HCT116 (cell line): ENCODE results near the gene FARP1.

Experiments
- CEBPB ChIP-seq: IDR thresholded peaks from 2 replicates; pipeline ENCODE4 v1.6.1; 2012; ENCODE audit warnings: low read depth
- ELF1 ChIP-seq: IDR thresholded peaks from 2 replicates; pipeline ENCODE4 v1.6.1; 2012; ENCODE audit warnings: low read depth, borderline replicate concordance
- JUND ChIP-seq: IDR thresholded peaks from 2 replicates; pipeline ENCODE4 v1.6.1; 2012
- POLR2A ChIP-seq: IDR thresholded peaks from 2 replicates; pipeline ENCODE4 v1.7.0; 2011; ENCODE audit warnings: borderline replicate concordance; ENCODE audit not compliant: insufficient read depth, insufficient read length; ENCODE audit errors: extremely low read depth
- POLR2AphosphoS5 ChIP-seq: IDR thresholded peaks from 2 replicates; pipeline ENCODE4 v1.6.1; 2011; ENCODE audit warnings: mild to moderate bottlenecking, low read depth, low read length, moderate library complexity
- RAD21 ChIP-seq: IDR thresholded peaks from 2 replicates; pipeline ENCODE4 v1.6.1; 2012; ENCODE audit warnings: low read depth, mild to moderate bottlenecking
- YY1 ChIP-seq: IDR thresholded peaks from 2 replicates; pipeline ENCODE4 v1.6.1; 2011; ENCODE audit warnings: low read length, low read depth, moderate library complexity, mild to moderate bottlenecking; ENCODE audit not compliant: insufficient replicate concordance; ENCODE audit errors: extremely low read depth
- ZNF274 ChIP-seq: fragments of 200-500 bp; sonication (Bioruptor generic); IDR thresholded peaks from 2 replicates; pipeline ENCODE4 v1.6.1; 2014; ENCODE audit warnings: mild to moderate bottlenecking, low read depth, low read length, inconsistent platforms
- TF ChIP-seq, protein P1 (sequence below), 3 experiments: fragments of 200-600 bp in 1 of 3; sonication (generic) in 1 of 3; IDR thresholded peaks in 2 of 3; conservative IDR thresholded peaks in 1 of 3; 2 replicates each; pipeline ENCODE4 v1.5.1; 2012 to 2017; ENCODE audit warnings: low read depth in 2 of 3, low read length in 2 of 3, antibody characterized with exemption in 1 of 3, borderline replicate concordance in 1 of 3, control low read depth in 1 of 3, mild to moderate bottlenecking in 1 of 3, mixed read lengths in 1 of 3, mixed run types in 1 of 3, moderate library complexity in 1 of 3; ENCODE audit not compliant: insufficient read depth in 1 of 3
- TF ChIP-seq, protein P2 (sequence below): IDR thresholded peaks from 2 replicates; pipeline ENCODE4 v1.6.1; 2012; ENCODE audit warnings: low read depth
- TF ChIP-seq, protein P3 (sequence below): IDR thresholded peaks from 2 replicates; pipeline ENCODE4 v1.6.1; 2012

DNA sequence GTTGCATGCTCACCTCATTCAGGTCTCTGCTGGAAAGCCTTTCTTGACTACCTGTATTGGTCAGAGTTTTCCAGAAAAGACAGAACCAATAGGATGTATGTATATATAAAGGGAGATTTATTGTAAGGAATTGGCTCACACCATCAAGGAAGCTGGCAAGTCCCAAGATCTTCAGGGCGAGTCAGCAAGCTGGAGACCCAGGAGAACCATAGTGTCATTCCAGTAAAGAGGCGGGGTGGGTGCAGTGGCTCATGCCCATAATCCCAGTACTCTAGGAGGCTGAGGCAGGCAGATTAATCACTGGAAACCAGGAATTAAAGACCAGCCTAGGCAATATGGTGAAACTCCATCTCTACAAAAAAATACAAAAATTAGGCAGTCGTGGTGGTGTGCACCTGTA, 30.4 kb upstream of the FARP1 start:
- TF ChIP-seq CEBPB, result no peak
- no peak for TF ChIP-seq POLR2AphosphoS5
- TF ChIP-seq, protein P1, sequence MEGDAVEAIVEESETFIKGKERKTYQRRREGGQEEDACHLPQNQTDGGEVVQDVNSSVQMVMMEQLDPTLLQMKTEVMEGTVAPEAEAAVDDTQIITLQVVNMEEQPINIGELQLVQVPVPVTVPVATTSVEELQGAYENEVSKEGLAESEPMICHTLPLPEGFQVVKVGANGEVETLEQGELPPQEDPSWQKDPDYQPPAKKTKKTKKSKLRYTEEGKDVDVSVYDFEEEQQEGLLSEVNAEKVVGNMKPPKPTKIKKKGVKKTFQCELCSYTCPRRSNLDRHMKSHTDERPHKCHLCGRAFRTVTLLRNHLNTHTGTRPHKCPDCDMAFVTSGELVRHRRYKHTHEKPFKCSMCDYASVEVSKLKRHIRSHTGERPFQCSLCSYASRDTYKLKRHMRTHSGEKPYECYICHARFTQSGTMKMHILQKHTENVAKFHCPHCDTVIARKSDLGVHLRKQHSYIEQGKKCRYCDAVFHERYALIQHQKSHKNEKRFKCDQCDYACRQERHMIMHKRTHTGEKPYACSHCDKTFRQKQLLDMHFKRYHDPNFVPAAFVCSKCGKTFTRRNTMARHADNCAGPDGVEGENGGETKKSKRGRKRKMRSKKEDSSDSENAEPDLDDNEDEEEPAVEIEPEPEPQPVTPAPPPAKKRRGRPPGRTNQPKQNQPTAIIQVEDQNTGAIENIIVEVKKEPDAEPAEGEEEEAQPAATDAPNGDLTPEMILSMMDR (IDR thresholded peaks at IDR 0.05 in 2 of 3, conservative IDR thresholded peaks at IDR 0.05 in 1 of 3; ENCODE audit: borderline replicate concordance in 1 of 3, insufficient read depth in 1 of 3, low read depth in 2 of 3, low read length in 2 of 3), result no peak
- TF ChIP-seq ZNF274, result no peak
- TF ChIP-seq YY1, result no peak
- TF ChIP-seq JUND, result no peak
- TF ChIP-seq RAD21, result no peak
- TF ChIP-seq POLR2A, result no peak
- no peak for TF ChIP-seq ELF1
- TF ChIP-seq, protein P2, sequence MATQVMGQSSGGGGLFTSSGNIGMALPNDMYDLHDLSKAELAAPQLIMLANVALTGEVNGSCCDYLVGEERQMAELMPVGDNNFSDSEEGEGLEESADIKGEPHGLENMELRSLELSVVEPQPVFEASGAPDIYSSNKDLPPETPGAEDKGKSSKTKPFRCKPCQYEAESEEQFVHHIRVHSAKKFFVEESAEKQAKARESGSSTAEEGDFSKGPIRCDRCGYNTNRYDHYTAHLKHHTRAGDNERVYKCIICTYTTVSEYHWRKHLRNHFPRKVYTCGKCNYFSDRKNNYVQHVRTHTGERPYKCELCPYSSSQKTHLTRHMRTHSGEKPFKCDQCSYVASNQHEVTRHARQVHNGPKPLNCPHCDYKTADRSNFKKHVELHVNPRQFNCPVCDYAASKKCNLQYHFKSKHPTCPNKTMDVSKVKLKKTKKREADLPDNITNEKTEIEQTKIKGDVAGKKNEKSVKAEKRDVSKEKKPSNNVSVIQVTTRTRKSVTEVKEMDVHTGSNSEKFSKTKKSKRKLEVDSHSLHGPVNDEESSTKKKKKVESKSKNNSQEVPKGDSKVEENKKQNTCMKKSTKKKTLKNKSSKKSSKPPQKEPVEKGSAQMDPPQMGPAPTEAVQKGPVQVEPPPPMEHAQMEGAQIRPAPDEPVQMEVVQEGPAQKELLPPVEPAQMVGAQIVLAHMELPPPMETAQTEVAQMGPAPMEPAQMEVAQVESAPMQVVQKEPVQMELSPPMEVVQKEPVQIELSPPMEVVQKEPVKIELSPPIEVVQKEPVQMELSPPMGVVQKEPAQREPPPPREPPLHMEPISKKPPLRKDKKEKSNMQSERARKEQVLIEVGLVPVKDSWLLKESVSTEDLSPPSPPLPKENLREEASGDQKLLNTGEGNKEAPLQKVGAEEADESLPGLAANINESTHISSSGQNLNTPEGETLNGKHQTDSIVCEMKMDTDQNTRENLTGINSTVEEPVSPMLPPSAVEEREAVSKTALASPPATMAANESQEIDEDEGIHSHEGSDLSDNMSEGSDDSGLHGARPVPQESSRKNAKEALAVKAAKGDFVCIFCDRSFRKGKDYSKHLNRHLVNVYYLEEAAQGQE, result no peak
- TF ChIP-seq, protein P3, sequence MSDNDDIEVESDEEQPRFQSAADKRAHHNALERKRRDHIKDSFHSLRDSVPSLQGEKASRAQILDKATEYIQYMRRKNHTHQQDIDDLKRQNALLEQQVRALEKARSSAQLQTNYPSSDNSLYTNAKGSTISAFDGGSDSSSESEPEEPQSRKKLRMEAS, result no peak
